RPMI7951 (cell line): ENCODE data around the gene HECTD4. TPM values are rescaled to one million over a fixed set of nuclear protein-coding genes. Genes with fewer than 3 reads are reported as not detected.
A peak's percentile ranks its signal among the peaks of the same experiment; 100 is the strongest.
"Not testable (repeated sequence)": the region's sequence is repeated elsewhere in the genome, so short reads cannot be mapped to it uniquely, and the experiment has no call there.

Source experiments
- DNase-seq: peaks from one replicate; pipeline ENCODE4 v3.0.0-alpha.2; 2012; ENCODE audit warnings: low read depth
- total RNA-seq: library from RNA; depleted of rRNA; stranded (reverse); fragments of >200 nt; shearing (Covaris generic); gene quantifications from 2 replicates; pipeline ENCODE4 v1.2.3, GENCODE V29; 2014

Gene HECTD4
- total RNA-seq, 1 experiment from 2014 or later, result 5.8 TPM

DNA sequence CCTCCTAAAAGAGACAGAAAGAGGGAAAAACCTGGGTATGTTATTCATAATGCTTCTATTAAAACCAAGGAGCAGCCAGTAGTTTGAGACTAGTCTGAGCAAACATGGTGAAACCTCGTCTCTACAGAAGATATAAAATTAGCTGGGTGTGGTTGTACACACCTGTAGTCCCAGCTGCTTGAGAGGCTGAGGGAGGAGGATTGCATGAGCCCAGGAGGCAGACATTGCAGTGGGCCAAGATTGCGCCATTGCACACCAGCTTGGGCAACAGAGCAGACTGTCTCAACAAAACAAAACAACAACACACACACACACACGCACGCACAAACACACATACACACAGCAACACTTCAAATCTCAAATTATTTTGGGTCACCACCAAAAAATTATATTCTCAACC lies 27.8 kb downstream of the HECTD4 start:
- DNase-seq, result no peak

DNA sequence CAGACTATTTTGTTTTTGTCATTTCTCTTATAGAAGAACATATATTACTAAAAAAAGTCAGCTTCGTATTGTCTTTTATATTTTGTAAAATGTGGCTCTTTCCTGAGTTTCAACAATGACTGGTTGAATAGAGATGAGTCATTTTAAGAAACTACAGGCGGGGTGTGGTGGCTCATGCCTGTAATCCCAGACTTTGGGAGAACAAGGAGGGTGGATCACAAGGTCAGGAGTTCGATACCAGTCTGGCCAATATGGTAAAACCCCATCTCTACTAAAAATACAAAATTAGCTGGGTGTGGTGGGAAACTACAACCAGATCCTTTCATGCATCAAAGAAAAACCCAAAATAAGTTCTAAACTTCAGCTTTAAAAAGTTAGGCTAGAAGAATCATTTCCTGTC lies 28.8 kb downstream of the HECTD4 start:
- DNase-seq, result peak; percentile 19

DNA sequence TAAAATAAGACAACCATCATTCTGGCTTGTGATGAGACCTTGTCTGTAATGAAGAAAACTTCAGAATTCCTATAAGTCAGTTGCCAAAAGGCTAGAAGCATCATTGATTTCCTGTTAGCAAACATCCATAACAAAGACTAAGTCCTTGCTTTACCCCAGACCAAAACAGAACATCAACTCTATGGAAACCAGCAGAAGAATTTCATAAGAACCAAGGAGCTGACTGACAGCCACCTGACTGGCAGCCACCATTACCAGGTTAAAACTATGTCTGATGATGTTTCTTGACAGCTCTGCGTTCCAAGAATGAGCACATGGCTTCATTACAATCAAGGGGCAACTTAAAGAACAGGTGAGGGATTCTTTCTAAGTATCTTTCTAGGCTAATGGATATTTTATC lies 29.3 kb downstream of the HECTD4 start:
- no peak for DNase-seq

DNA sequence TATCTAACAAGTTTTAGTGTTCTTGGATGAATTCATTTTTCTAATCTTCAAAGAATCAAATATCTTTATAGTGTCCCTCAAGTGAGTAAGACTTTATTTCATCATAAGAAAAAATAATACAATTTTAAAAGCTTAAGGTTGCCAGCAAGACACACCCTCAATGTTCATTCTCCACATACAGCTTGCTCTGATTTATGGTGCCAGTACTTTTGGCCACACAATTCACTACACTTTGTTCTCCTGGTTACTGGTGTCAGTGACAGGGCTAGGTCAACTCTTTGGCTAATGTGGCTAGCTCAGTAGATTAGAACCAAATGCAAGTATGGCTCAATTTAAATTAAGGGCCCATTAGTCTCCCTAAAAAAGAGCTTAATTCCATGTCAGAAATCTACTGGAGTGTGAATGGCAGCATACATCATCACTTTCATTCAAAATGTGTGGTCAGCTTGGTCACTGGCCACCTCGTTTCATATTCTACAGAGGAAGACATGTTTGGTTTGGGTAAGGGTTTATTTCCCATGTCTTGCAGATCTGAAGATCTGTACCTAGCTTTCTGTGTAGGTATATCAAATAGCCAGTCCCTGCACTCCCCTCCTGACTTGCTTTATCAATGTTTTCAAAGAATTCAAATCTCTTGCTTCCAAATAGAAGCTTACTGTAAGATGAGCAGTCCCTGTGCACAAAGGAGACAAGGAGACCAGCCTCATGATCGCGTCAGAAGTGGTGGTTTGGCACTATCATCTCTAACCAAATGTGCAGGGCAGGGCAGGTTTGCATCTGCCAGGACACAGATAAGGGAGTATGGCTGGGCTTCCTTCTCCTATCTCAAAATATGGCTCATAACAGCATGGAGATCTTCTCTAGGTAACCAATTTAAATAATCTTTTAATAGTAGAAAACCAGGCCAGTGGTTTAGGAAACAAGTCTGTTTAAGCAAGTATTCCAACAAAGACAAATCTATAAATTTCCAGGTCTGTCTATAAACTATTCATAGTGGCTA lies 31.3 kb downstream of the HECTD4 start:
- DNase-seq, result no peak

DNA sequence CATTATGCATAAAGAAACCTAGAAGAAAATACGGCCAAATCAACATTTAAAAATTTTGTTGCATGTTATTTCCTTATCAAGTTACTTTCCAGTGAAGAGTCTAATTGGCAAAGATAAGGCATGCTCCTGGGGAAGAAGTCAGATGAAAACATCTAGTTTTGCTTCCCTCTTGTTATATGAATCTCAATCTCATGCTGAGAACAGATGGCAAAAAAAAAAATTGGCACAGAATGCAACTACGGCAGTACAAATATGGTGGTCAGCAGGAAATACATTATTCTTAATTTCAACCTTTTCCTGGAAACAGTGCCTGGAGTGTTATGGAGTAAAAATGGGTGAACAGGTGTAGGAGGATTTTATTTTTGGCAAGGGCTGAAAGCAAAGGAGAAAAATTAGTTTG lies 32.8 kb downstream of the HECTD4 start:
- no peak for DNase-seq

DNA sequence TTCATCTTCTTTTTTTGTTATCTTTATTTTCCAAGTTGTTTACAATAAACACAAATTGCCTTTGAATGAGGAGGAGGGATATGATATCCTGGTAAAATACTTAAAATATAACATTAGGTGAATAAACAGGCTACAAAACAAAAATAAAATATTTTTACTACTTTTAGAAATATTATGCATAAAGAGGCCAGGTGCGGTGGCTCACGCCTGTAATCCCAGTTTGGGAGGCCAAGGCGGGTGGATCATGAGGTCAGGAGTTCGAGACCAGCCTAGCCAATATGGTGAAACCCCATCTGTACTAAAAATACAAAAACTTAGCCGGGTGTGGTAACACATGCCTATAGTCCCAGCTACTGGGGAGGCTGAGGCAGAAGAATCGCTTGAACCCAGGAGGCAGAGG lies 33.3 kb downstream of the HECTD4 start:
- not testable (repeated sequence) for DNase-seq

DNA sequence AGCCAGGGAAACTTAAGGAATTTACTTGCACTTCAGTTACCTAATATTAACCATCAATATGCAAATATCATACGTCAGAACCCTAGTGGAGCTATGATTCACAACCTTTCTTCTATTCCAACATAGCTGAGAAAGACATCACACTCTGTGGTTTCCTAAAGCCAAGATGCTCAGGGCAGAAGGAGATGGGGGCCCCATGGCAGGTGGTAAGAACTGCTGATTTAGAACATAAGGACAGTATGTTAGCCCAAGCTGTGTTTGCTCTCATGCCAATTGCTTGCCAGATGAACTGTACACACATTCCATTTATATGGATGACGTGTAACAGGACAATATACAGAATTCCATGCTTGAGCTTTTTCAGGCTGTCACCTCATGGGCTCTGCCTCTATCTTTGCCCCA lies 34.6 kb downstream of the HECTD4 start:
- DNase-seq, result peak; percentile 44

DNA sequence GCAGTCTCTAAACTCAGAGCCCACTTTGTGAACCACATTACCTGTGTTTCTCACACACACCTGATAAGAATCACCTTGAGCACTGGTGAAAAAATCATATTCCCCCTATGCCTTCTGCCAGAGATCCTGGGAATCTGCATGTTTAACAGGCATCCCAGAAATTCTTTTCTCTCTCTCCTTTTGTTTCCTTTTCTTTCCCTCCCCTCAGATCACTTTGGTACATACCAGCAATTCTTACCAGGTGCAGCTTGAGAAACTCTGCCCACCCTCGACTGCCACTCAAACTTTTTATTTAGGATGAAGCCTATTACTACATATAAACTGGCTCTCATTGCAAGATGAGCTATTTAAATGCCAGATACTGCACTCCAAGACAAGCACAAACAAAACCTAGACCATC lies 36.0 kb downstream of the HECTD4 start:
- DNase-seq, result no peak

DNA sequence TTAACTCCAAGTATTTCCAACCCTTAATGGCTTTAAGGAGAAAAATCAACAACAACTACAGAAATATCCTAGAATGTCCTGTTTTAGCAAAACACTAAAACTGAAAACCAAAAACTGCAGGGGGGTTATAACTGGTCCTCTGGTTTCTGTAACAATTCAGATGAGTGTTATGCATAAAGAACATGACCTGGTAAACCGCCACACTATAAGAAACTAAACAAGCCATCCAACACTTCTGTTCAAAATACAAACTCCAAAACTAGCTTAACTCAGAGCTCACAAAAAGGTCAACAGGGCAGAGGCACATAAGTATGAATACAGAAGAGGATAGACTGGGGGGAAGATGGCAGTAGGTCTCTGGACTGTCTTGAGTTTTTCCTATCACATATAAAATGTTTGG lies 38.0 kb downstream of the HECTD4 start:
- no peak for DNase-seq

DNA sequence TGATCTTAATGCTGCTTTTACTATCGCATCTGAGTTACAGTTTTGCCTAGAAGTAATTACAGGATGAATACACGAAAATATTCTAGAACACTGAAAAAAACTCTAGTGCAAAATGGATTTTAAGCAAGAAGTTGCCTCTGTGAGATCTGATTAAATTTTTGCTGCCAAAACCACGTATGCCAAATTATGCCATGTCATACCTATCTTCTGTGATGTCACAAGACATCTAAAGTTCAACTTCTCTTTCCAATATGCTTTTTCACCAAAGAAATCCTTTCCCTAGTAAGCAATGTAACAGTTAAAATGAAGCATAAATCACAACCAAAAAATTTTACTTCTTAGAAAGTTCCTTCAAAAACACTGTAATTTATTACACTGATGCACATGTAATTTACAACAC lies 39.6 kb downstream of the HECTD4 start:
- DNase-seq, result no peak

DNA sequence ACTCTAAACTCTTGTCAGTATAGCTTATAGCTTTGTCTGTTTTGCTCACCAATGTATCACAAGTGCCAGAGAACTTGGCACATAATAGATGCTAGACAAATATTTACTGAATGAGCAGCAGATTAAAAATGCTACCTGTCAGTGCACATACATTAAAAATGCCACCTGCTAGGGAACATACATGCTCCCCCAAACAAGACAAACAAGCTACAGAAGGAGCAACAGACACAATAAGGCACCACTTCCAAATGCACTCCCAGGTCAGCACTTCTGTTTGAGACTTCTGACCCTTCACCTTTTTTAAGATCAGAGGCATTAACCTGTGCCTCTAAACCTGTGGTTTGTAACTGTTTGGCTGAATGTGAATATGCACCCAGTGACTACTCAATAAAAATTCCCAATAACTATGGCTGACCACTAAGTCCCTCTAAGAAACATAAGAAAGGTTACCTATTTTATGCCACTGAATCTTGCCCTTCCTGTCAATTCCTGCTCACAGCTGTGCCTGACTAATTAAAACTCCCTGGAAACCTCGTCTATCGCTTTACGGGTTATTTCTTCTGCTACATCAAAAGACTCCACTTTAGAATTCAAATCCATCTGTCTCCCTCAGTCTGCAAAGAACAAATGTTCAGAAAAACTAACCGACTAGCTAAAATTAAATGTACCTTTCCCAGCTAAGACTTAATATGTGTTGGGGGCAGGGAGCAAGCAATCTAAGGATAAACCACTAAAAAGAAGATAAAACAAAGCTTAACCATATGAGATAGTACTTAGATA lies 41.0 kb downstream of the HECTD4 start:
- no peak for DNase-seq

DNA sequence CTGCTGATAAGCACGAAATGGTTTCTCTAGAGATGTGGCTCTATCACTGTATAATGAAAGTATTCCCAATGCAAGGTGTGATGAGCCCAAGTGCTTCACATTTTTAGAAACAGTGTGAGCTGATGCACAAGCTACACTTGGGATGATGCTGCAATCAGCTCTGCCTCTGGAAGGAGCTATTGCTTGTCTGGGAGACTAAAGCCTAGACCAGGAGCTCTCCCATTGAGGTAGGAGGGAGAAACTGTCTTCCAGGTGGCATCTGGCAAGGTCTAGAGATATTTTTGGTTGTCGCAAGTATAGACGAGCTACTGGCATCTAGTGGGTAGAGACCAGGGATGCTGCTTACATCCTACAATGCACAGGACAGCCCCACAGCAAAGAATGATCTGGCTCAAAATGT lies 42.0 kb downstream of the HECTD4 start:
- DNase-seq, result no peak

DNA sequence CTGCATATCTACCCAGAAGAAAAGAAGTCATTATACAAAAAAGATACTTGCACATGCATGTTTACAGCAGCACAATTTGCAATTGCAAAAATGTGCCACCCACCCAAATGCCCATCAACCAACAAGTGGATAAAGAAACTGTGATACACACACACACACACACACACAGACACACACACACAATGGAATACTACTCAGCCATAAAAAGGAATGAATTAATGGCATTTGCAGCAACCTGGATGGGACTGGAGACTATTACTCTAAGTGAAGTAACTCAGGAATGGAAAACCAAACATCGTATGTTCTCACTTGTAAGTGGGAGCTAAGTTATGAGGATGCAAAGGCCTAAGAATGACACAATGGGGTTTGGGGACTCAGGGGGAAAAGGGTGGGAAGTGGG lies 47.2 kb downstream of the HECTD4 start:
- not testable (repeated sequence) for DNase-seq

DNA sequence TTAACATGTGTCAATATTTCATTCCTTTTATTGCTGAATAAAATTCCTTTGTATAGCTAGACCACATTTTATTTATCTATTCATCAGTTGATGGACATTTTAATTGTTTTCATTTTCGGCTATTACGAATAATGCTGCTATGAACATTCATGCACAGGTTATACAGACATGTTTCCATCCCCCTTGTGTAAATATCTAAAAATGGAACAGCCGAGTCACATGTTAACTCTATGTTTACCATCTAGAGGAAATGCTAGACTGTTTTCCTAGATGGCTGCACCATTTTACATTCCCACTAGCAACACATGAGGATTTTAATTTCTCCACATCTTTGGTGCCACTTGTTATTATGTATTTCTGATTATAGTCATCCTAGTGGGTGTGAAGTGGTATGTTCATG lies 49.2 kb downstream of the HECTD4 start:
- no peak for DNase-seq

DNA sequence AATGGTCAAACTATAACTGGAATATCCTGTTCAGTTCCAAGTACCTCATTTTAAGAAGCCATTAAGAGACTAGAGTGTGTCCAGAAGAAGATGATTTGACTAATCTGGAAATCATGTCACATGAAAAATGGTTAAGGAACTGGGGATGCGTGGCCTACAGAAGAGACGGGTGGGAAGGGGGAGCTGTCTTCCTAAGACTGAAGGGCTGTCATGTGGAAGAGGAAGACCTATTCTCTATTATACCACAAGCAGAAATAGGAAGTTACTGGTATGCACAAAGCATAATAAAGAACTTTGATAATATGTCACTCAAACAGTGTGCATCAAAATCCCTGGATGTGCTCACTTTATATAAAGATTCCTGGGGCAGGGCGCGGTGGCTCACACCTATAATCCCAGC lies 50.3 kb downstream of the HECTD4 start:
- no peak for DNase-seq

DNA sequence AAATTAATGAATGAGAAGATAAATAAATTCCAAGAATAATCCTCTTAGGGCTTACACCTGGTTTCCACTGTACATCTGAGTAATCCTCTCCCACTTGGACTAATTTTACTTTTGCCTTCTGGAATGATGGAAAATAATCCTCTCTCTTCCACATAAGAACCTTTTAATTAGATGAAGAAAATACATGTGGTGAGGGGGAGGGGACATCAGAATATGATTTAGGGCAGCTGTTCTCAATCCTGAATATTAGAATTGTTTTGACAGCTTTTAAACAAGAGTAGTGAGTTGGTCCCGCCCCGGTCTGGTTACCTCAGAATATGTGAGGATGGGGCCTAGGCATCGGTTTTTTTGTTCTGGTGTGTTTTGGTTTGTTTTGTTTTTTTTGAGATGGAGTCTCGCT lies 51.5 kb downstream of the HECTD4 start:
- DNase-seq, result no peak

DNA sequence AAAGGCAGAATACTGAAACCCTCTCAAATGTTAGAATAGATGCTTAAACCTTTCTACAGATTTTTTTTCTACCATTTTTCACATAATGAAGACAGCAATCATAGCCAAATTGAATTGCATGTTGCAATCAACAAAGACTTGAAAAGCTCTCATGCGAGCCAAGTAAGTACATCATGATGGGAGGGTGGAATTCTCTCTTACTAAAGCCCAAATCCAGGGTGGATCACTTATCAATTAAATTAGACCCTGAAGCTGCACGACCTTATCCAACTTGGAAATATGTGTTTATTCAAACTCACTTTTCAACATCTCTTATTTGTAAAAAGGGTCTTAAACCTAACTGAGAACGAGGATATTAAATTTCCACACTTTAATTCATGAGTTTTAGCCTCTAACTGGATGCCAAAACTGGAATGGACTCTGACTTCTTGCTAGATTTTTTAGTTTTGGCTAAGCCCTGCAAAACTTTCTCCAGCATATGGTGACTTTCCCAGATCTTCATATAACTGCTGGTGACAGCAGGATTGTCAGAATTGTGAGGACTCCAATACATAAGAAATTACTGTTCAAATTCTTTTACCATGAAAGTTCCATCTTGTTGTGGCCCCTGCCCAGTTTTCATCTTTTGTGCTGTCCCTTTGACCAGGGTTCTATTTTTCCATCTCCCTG lies 53.6 kb downstream of the HECTD4 start:
- DNase-seq, result no peak

DNA sequence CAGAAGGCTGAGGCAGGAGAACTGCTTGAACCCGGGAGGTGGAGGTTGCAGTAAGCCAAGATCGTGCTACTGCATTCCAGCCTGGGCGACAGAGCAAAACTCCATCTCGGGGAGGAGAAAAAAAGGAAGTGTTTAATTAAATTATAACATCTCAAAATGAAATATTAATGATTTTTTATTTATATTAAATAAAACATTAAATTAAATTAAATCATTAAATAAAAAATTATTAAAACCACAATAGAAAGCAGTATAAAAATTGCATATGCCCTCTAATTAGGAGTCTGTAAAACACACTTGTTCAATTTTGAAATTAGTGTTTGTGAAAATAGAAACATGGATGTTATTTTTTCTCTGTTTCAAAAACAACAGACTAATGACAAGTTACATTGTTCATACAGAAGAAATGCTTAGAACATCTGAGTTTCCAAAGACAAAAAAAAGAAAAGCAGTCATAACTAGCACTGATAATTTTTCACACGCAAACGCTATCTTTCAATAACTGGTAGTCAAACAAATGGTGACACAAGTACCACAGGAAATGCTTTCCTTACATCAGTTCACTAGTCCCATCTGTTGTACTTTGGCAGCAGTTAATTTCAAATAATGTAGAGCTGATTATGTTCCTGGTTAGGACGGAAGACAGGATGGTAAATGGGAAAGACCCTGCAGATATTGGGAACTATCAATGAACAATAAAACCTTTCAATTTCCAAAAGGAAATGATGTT lies 54.9 kb downstream of the HECTD4 start:
- no peak for DNase-seq

DNA sequence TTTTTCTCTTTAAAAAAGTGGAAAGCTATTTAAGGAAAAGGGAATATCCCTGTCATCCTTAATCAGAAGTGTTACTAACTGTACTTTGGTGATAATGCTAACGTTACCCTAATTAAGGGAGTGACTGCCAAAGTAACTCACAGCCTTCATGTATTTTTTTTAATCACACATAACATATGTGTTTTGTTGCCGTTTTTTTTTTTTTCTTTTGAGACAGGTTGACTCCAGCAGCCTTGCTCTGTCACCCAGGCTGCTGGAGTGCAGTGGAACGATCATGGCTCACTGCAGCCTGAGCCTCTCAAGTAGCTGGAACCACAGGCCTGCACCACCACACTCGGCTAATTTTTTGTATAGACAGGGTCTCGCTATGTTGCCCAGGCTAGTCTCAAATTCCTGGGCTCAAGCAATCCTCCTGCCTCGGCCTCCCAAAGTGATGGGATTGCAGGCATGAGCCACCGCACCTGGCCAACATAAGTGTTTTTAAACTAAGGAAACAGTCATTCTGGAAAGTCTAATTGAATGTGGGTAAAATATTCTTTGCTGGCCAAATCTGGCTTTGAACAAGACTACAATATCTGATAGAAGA lies 56.5 kb downstream of the HECTD4 start:
- DNase-seq, result no peak

DNA sequence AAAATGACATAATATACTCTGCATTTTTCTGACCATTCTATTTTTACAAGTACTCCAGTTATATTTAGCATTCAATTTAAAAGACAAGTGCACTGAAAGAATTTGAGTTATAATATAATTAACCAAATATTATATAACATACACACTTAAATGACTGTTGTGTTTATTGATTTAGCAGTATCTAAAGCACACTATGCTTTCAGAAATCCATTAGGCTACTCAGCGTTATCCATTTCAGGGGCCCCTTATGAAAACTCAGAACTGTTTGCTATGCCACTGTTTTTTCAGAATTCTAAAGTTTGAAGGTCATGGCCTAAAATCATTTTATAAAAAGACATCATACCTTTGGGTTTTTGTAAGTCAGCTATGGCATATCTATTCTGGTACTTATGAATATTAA lies 57.1 kb downstream of the HECTD4 start:
- DNase-seq, result no peak

DNA sequence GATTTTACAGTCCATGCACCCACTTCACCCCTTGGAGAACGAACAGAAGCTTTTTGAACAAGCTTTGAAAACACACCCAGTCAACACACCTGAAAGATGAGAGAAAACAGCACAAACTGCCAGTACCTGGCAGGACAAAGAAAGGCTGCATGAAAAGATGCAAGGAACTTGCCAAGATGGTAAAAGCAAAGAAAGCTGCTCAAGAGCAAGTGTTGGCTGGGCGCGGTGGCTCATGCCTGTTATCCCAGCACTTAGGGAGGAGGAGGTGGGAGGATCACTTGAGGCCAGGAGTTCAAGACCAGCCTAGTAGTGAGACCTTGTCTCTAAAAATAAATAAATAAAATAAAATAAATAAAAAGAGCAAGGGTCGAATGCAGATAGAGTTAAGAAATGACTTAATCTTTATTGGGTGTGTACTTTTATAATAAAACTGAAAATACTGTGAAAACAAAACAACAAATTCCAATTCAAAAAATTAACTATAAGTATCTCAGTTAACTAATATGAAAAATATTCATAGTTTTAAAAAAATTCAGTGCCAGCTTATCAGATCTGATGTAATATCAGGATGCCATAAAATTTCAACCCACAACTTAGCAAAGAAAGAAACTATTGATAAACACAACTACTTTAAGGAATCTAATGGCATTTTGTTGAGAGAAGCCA lies 59.2 kb downstream of the HECTD4 start:
- no peak for DNase-seq
